A549 (cell line): ENCODE data around the gene MYO19.

Experiments
- BCL3 ChIP-seq: fragments of >200 bp; sonication (Bioruptor Twin); formaldehyde crosslinking; IDR thresholded peaks from 3 replicates; pipeline ENCODE4 v1.6.1; 2016
- CHD4 ChIP-seq: fragments of 200-600 bp; sonication (generic); IDR thresholded peaks from 2 replicates; pipeline ENCODE4 v1.6.1; 2016; ENCODE audit warnings: antibody characterized with exemption, mild to moderate bottlenecking, borderline replicate concordance
- CTCF ChIP-seq: fragments of >200 bp; sonication (Bioruptor Twin); formaldehyde crosslinking; IDR thresholded peaks from 3 replicates; pipeline ENCODE4 v1.5.1; 2016
- EP300 ChIP-seq, 2 experiments: fragments of >200 bp; sonication (Bioruptor Twin); formaldehyde crosslinking; IDR thresholded peaks; 2 replicates in 1 of 2; 3 replicates in 1 of 2; pipeline ENCODE4 v1.6.1; 2016 to 2017
- JUNB ChIP-seq: fragments of >200 bp; sonication (Bioruptor Twin); formaldehyde crosslinking; IDR thresholded peaks from 2 replicates; pipeline ENCODE4 v1.6.1; 2016
- MAFK ChIP-seq: fragments of 450-650 bp; IDR thresholded peaks from 2 replicates; pipeline ENCODE4 v1.6.1; 2014; ENCODE audit not compliant: partially characterized antibody
- MAX ChIP-seq: IDR thresholded peaks from 2 replicates; pipeline ENCODE4 v1.6.1; 2012
- PHF8 ChIP-seq: fragments of 200-600 bp; sonication (generic); IDR thresholded peaks from 2 replicates; pipeline ENCODE4 v1.6.1; 2016; ENCODE audit warnings: low read depth, mild to moderate bottlenecking, antibody characterized with exemption, moderate library complexity, borderline replicate concordance
- POLR2A ChIP-seq: IDR thresholded peaks from 2 replicates; pipeline ENCODE4 v1.6.1; 2012; ENCODE audit warnings: mild to moderate bottlenecking, low read length
- ZFP36 ChIP-seq: fragments of 450-650 bp; IDR thresholded peaks from 2 replicates; pipeline ENCODE4 v1.6.1; 2014; ENCODE audit warnings: borderline replicate concordance; ENCODE audit not compliant: partially characterized antibody

GRCh38 chr17:36468903-36469635 is 65.6 kb downstream of the MYO19 start:
- no peak for TF ChIP-seq POLR2A
- TF ChIP-seq MAFK = no peak
- no peak for TF ChIP-seq ZFP36
- TF ChIP-seq EP300 (IDR thresholded peaks at IDR 0.05) = no peak
- TF ChIP-seq CTCF = no peak
- TF ChIP-seq MAX = no peak
- TF ChIP-seq BCL3 = no peak
- TF ChIP-seq PHF8 = no peak
- no peak for TF ChIP-seq JUNB
- no peak for TF ChIP-seq CHD4
